WTC11 (cell line): ENCODE results near the gene ANKRD50.

Source experiments
- CREB1 ChIP-seq: sonication (generic); formaldehyde crosslinking; IDR thresholded peaks from 2 replicates; pipeline ENCODE4 v1.8.0; 2023; ENCODE audit warnings: mild to moderate bottlenecking, missing genetic modification reagents
- CTCF ChIP-seq: fragments of 200-600 bp; IDR thresholded peaks from 2 replicates; pipeline ENCODE4 v1.8.0; 2022; ENCODE audit warnings: antibody characterized with exemption
- E2F4 ChIP-seq: sonication (generic); formaldehyde crosslinking; IDR thresholded peaks from 2 replicates; pipeline ENCODE4 v1.8.1; 2022; ENCODE audit warnings: low read depth, mild to moderate bottlenecking, moderate library complexity, missing genetic modification reagents, borderline replicate concordance
- ESRRA ChIP-seq: sonication (generic); formaldehyde crosslinking; IDR thresholded peaks from 2 replicates; pipeline ENCODE4 v1.8.1; 2022; ENCODE audit warnings: mild to moderate bottlenecking, missing genetic modification reagents, borderline replicate concordance
- FOXJ3 ChIP-seq: sonication (generic); formaldehyde crosslinking; IDR thresholded peaks from 2 replicates; pipeline ENCODE4 v1.9.0; 2021; ENCODE audit warnings: missing genetic modification reagents, mild to moderate bottlenecking, borderline replicate concordance
- MAX ChIP-seq: sonication (generic); formaldehyde crosslinking; IDR thresholded peaks from 2 replicates; pipeline ENCODE4 v1.8.0; 2022; ENCODE audit warnings: mild to moderate bottlenecking, missing genetic modification reagents
- MXD4 ChIP-seq: fragments of 250-450 bp; sonication (Bioruptor Pico); IDR thresholded peaks from 2 replicates; pipeline ENCODE4 v1.8.0; 2021; ENCODE audit warnings: mild to moderate bottlenecking, moderate library complexity, borderline replicate concordance
- PREB ChIP-seq: sonication (generic); formaldehyde crosslinking; IDR thresholded peaks from 2 replicates; pipeline ENCODE4 v1.8.1; 2022; ENCODE audit warnings: mild to moderate bottlenecking, missing genetic modification reagents, moderate library complexity, borderline replicate concordance
- RORB ChIP-seq: fragments of 250-450 bp; sonication (Bioruptor Pico); IDR thresholded peaks from 2 replicates; pipeline ENCODE4 v1.9.0; 2021; ENCODE audit warnings: mild to moderate bottlenecking
- SP1 ChIP-seq: sonication (generic); formaldehyde crosslinking; conservative IDR thresholded peaks from 2 replicates; pipeline ENCODE4 v1.8.1; 2022; ENCODE audit warnings: missing genetic modification reagents
- USF2 ChIP-seq: sonication (generic); formaldehyde crosslinking; IDR thresholded peaks from 2 replicates; pipeline ENCODE4 v1.8.1; 2023; ENCODE audit warnings: mild to moderate bottlenecking, missing genetic modification reagents, moderate library complexity
- ZNF416 ChIP-seq: fragments of 250-450 bp; sonication (Bioruptor Pico); IDR thresholded peaks from 2 replicates; pipeline ENCODE4 v1.9.0; 2021; ENCODE audit warnings: mild to moderate bottlenecking, inconsistent platforms
- ZNF423 ChIP-seq: fragments of 250-450 bp; sonication (Bioruptor Pico); IDR thresholded peaks from 2 replicates; pipeline ENCODE4 v2.1.2; 2022; ENCODE audit warnings: mild to moderate bottlenecking, moderate library complexity

GRCh38 chr4:124736526-124736925 lies 24.0 kb upstream of the ANKRD50 start:
- TF ChIP-seq ESRRA (CRISPR knock-in tag) = no peak
- no peak for TF ChIP-seq SP1 (CRISPR knock-in tag)
- no peak for TF ChIP-seq CREB1
- no peak for TF ChIP-seq E2F4 (CRISPR knock-in tag)
- no peak for TF ChIP-seq FOXJ3
- TF ChIP-seq PREB (CRISPR knock-in tag) = no peak
- TF ChIP-seq ZNF416 (CRISPR knock-in tag) = no peak
- no peak for TF ChIP-seq RORB (CRISPR knock-in tag)
- TF ChIP-seq USF2 (CRISPR knock-in tag) = no peak
- no peak for TF ChIP-seq CTCF
- no peak for TF ChIP-seq MAX
- no peak for TF ChIP-seq MXD4
- TF ChIP-seq ZNF423 (CRISPR knock-in tag) = no peak
